ENCODE data around the gene IPO8. TPM values are rescaled to one million over a fixed set of nuclear protein-coding genes. Genes with fewer than 3 reads are reported as not detected.

IPO8 gene
- total RNA-seq, 1 donor from 2014 or later = 79.7 TPM

GRCh38 chr12:30587782-30588181 lies 107.9 kb downstream of the IPO8 start:
- Histone ChIP-seq H3K27me3 (no peaks in the 10 kb centered on the region), H3K36me3 (no peaks in the 10 kb centered on the region), H3K4me1 (no peaks in the 10 kb centered on the region), H3K9me3 (no peaks in the 10 kb centered on the region), H3K4me3 (no peak overlapping the region), H3K27ac (no peak overlapping the region)
- intact Hi-C loops (cut with DNase I) = no loop called here
- no peak for TF ChIP-seq CTCF (IDR thresholded peaks at IDR 0.05)
- DNase-seq (ENCODE audit: low spot score in 2 of 2) = no peak

- no peaks in the 10 kb centered on the region for H3K36me3 ChIP-seq
- no peak for TF ChIP-seq CTCF (IDR thresholded peaks at IDR 0.05)
Observed at GRCh38 chr12:30585877-30586276, 109.8 kb downstream of the IPO8 start.

GRCh38 chr12:30582943-30583342 lies 112.7 kb downstream of the IPO8 start:
- Histone ChIP-seq H3K9me3 (no peaks in the 10 kb centered on the region), H3K4me3 (no peak overlapping the region), H3K4me1 (no peaks in the 10 kb centered on the region), H3K27ac (no peak overlapping the region), H3K36me3 (no peaks in the 10 kb centered on the region), H3K27me3 (no peaks in the 10 kb centered on the region)
- intact Hi-C loops (cut with DNase I) = no loop called here
- no peak for TF ChIP-seq CTCF (IDR thresholded peaks at IDR 0.05)
- DNase-seq (ENCODE audit: low spot score in 2 of 2) = no peak

More at GRCh38 chr12:30585877-30586276, 109.8 kb downstream of the IPO8 start:
- Histone ChIP-seq H3K27me3 (no peaks in the 10 kb centered on the region), H3K27ac (no peak overlapping the region), H3K9me3 (no peaks in the 10 kb centered on the region), H3K4me3 (no peak overlapping the region), H3K4me1 (no peaks in the 10 kb centered on the region)
- no peak for DNase-seq (ENCODE audit: low spot score in 2 of 2)
- intact Hi-C loops (cut with DNase I) = no loop called here

- Histone ChIP-seq H3K27ac (no peak overlapping the region), H3K9me3 (no peaks in the 10 kb centered on the region), H3K4me1 (no peaks in the 10 kb centered on the region), H3K36me3 (no peaks in the 10 kb centered on the region), H3K4me3 (no peak overlapping the region), H3K27me3 (no peaks in the 10 kb centered on the region)
- intact Hi-C loops (cut with DNase I) = no loop called here
- no peak for TF ChIP-seq CTCF (IDR thresholded peaks at IDR 0.05)
- no peak for DNase-seq (ENCODE audit: low spot score in 2 of 2)
Observed at GRCh38 chr12:30580344-30580743, 115.3 kb downstream of the IPO8 start.

Other genes starting within 250 kb of the IPO8 start
- gene CAPRIN2, start 59.1 kb upstream of the IPO8 start, total RNA-seq = 20.6 TPM
- gene TSPAN11, start 230.9 kb upstream of the IPO8 start, total RNA-seq = 5.2 TPM

Measured in ascending aorta (tissue), 2 donors.